GM18520 (cell line): ENCODE results near the gene B3GLCT.
"Not testable (repeated sequence)": the region's sequence is repeated elsewhere in the genome, so short reads cannot be mapped to it uniquely, and the experiment has no call there.

Experiments used
- ATAC-seq: cut with Tn5 transposase; IDR thresholded peaks from one replicate; pipeline ENCODE4 v1.9.1; 2021; ENCODE audit not compliant: unreplicated experiment

The B3GLCT gene

DNA sequence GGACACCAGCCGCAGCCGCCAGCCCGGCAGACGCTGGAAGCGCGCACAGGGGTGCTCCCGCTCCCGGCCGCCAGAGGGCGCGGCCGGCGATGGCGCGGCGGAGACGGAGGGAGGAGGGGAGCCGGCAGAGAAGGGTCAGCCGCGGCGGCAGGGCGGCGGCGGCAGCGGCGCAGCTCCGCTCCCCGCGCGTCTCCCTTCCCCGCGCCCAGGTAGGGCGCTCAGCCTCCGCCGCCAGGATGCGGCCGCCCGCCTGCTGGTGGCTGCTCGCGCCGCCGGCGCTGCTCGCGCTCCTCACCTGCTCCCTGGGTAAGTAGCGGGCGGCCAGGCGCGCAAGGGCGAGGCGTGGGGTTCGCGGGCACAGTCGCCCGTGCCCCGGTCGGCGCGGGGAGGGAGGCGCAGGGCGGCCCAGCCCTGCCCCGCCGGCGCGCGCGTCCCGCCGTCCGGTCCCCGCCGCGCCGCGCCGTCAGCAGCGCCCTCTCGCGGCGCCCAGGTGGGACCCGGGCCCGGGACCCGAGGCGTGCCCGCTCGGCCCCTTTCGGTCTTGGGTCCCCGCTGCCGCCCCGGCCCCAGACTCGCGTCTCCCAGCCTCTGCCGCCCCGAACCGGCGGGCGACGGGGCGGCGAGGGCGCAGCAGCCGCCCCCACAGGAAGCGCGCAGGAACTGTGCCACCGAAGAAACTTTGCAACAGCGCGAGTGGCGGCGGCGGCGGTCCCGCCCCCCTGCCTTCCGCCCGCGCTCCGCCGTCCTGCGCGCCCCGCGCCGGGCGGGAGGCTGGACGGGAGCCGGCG, at the start of gene B3GLCT:
TSS of gene B3GLCT (plus strand) at position 127 of the 788 bp plus-strand sequence. CDS start at position 237, 110 bp downstream.
- ATAC-seq, result peak; percentile 83

DNA sequence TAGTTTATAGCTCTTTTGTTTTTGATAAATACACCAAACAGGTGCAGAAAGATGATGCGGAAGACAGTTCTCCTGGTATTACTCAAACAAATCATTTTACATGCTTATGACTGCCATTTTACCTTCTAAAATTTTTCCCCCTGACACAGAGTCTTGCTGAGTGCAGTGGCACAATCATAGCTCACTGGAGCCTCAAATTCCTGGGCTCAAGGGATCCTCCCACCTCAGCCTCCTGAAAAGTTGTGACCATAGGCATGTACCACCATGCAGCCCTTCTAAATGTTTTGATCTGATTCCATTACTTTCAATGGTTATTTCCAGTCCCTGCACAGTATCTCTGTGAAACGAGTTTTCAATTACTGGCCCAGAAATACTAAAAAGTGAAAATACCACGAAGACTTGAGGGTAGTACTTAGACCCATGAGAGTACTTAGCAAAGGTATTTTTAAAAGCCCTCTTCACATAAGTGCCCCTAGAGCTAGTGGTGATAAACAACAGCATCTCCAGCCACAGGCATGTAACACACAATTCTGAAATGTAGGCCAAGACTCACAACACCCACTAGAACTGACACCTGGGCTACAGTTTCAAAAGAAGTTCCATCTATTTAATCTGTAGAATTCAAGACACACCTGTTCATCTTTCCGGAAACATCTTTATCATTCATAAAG, 49.3 kb upstream of the B3GLCT start:
- ATAC-seq, result no peak

DNA sequence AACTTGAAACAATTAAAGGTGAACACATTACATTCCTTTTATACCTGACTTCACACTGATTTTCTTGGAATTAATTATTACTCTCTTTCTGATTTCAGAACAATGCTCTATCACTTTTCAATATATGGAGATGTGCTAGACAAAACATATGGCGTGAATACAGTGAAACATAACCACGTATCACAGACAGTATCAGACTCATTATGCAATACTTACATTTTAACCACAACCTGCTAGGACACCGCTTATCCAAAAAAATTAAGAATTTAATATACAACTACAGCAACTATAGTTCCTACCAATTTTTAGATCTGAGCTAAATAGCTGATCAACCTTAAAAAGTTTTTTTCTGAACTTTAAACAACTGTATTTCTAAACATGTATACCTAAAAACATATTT, 47.9 kb upstream of the B3GLCT start:
- ATAC-seq, result no peak

DNA sequence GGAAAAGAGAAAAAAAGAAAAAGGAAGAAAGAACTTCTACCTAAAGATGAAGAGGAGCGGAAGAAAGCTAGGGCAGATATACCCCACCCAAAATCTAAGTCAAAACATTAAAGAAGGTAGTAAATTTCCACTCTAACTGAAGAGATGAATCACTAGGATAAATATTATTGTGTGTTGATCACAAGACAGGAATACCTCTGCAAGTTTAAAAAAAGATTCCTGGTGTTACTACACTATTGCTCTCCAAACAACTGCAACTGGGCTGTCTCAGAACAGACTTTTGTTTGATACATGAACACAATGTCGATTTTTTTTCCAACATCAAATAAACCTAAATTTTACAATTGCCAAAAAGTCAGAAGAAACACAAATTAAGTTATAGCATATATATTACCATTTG, 44.8 kb upstream of the B3GLCT start:
- ATAC-seq, result no peak

DNA sequence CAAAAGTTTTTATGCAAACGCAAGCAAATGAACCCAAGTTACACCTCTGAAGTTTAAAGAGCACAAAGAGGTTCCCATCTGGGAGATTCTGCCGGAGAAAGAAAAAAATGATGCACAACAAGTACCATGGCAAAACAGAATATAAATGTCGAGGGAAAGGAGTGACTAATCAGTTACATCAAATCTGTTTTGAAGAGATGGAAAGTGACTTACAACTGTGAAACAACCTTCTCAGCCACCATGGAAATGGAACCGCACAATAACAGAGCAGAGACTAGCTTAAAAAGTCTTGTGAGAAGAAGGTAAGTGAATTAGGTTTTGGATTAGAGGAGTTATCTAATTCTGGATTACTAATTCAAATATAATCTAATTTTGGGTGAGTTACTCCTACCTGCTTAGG, 40.5 kb upstream of the B3GLCT start:
- no peak for ATAC-seq

DNA sequence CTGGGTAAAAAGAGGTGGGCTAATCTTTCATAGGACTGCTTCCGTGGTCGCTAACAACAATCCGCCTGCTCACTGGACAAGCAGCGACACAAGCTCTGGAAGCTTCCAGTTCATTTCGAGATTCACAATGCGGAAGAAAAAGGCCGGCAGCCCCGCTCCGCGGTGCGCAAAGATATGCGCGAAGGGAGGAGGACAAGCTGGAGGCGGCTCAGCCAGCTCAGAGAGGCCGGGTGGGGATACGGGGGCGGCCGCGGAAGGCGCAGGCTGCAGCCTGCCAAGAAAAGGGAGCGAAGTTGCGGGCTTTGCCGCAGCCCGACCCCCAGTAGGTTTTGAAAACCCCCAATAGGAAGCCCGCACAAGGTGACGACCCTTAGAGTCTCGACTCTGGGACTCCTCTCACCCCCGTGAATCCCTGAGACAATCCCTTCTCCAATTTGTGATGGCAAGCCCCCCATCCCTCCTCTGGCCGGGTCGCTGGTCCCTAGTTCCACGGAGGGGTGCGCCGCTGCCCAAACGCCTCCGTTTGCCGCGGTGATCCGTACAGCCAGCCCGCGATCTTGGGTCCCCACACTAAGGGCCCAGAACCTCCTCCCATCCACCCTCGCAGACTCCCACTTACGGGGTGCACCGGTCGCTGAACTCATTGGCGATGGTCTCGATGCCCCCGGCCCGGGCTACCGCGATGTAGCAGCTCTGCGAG, 38.8 kb upstream of the B3GLCT start:
- no peak for ATAC-seq

DNA sequence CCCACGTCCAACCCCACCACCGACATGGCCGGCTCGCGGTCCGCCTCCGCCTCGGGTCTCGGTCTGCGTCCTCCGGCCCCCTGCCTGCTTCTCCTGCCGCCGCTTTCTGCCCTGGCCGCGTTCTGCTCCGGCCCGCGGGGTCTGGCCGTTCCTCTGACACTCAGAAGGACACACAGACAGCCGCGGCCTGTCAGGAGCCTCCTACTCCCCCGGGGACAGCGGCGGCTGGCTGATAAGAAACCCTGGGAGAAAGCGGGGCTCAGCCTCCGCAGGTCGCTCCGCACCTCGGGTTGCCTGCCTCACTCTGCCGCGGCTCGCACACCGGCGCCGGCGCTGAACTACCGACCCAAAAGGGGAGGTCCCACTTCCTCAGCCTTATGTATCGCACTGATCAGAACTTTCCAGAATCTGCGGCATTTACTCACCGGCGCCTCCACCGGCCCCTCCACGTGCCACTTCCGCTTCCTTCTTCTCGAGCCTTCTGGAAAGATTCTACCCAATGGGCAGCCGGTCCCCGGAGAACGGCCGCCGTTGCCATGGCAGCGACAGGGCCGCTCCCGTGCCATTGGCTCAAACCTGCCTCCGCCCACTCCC, 38.1 kb upstream of the B3GLCT start, which contains the start of gene HSPH1:
TSS of gene HSPH1 (minus strand) at position 348 of the 594 bp plus-strand sequence. CDS start at position 26, 322 bp downstream.
- peak; percentile 63 for ATAC-seq

DNA sequence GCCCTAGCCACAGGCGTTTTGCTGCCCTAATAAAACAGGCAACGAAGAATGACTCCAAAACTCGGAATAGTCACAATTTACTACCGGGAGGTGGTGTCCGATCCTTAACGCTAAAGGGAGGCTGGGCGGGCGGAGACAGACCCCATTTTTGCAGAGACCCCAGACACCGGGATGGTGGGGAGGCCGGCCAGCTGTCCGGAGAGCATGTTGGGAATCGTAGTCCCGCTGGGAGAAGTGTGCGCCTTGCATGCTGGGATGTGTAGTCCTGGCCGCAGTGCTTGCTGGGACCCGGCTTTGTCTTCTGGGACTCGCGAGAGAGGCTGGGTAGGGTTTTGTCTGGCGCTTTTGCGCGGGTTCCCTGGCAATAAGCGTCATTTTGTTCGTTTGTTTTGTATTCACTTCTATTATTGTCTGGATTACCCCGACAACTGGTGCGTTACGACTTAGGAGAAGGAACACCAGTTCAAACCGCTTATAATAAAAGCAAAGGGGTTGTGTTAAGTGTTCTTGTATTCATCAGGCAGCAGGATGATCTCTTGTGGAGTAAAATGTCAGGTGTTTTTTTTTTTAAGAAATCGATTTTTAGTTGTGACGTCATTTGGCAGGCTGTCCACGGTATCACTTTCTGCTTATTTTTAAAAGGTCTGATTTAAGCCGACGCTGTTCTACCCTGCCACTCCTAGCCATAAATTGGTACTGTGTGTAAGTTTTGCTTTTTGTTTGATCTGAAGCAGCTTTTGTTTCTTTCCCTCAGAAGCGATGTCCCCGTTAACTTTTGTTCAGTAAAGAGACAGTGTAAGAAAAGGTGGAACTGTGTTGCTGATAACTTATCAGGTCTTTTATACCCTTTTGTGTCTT, 37.4 kb upstream of the B3GLCT start:
- ATAC-seq, result peak; percentile 77

DNA sequence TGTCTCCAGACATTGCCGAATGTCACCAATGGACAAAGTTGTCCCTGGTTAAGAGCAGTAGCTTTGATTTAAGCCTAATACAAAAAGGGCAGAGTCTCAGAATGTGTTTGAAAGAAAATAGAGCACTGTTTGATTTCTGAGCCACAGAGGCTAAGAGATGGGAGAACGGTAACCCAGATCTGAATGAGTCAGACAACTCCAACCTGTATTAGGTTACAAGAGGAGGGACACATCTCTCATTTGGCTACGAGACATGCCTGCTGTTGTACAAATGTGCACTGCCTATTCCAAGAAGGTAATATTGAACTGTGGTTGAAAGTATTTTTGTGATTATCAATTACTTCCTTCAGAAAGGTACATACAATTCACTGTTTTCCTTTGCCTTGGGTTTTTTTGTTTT, 33.2 kb upstream of the B3GLCT start:
- ATAC-seq, result no peak

DNA sequence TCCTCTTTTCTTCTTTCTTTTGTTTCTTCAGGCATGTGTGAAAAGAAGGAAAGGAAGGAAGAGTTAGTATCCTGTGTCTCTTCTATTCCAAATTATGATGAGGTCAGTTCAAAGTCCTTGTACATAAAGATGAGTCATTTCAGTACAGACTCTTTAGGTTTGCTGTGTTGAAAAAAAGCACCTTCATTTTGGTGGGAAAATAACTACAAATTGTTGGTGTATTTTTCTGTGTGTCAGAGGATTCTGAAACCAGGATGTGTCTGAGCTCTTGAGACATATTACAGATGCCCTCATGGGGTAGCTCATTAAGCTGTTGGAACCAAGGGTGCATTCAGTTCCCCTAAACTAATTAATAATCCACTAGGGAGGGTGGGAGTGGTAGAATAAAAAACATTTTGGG, 32.3 kb upstream of the B3GLCT start:
- peak; percentile 32 for ATAC-seq

DNA sequence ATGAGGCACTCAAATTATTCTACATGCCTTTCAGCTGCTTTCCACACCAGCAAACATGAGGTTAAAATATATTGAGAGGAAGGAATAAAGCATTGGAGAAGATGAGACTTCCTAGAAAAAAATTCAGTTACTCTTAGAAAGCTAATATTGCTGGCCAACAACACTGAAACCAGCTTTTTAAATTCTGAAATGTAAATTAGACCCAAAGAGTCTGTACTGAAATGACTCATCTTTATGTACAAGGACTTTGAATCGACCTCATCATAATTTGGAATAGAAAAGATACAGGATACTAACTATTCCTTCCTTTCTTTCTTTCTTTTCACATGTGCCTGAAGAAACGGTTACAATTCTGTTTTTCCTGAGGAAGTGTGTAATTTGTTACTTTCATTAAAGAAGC, 31.6 kb upstream of the B3GLCT start:
- peak; percentile 49 for ATAC-seq

DNA sequence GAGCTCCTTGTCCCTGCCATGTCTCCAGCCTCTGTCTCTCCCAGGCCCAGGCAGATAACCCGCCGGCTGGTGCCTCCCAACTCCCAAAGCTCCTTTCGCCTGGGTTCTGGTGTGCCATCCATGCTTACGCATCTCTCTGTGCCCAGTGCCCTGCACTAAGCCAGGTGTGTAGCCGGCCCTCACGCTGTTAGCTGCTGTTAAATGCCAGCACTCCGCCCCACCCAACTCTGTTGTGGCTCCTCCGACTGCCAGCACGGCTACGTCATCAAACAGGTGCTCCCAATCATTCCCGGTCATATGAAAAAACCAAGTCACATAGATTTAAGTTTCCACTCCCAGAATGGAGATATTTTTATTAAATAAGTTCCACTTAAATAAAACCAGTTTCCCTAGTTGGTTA, 31.0 kb upstream of the B3GLCT start:
- ATAC-seq, result no peak

DNA sequence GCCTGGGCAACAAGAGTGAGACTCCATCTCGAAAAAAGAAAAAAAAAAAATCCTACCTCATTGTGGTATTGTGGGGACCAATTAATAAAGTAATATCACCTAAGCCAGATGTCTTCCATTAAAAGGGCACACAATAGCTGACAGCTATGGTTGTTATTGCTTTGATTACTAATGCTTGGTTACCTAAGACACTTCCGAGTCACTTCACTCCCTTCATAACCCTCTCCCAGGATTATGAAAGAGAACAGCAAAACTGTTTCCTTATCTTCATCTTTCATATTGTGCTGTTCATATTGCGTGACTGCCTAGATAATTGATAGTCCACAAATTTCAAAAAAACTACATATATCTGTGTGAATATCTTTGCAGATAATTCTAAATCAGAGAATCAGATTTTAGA, 27.8 kb upstream of the B3GLCT start:
- ATAC-seq, result no peak

DNA sequence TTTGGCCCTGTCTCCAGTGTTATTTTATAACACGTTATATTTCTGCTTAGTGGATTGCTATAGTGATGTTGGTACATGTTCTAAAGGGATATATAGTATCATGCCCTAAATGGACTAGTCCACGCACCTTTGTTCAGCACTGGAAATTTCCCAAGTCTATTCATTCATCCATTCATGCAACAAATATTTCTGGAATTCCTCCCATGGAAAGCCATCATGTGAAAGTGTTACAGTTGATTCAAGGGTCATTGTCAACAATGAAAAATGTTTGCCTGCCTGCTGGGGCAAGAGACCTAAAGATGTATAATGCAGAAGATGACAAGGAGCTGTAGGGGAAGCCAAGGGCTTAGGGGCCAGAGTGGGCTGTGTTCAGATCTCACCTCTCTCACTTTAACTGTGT, 27.2 kb upstream of the B3GLCT start:
- ATAC-seq, result no peak

DNA sequence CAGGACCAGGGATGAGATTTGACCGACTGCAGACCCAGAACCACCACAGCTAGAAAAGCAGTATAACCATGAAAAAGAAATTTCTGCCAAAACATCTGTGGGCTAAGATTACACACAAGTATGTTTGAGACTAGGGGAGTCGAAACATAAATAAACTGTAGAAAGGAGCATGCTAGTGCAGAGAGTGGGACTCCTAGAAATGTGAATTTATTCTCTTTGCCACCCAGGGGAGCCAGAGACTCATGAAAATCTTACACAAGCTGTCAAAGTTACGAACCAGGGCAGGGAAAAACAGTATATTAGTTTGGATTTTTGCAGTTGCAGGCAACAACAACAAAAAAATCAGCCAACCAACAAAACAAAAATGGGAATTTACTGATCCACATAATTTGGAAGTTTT, 25.8 kb upstream of the B3GLCT start:
- no peak for ATAC-seq

DNA sequence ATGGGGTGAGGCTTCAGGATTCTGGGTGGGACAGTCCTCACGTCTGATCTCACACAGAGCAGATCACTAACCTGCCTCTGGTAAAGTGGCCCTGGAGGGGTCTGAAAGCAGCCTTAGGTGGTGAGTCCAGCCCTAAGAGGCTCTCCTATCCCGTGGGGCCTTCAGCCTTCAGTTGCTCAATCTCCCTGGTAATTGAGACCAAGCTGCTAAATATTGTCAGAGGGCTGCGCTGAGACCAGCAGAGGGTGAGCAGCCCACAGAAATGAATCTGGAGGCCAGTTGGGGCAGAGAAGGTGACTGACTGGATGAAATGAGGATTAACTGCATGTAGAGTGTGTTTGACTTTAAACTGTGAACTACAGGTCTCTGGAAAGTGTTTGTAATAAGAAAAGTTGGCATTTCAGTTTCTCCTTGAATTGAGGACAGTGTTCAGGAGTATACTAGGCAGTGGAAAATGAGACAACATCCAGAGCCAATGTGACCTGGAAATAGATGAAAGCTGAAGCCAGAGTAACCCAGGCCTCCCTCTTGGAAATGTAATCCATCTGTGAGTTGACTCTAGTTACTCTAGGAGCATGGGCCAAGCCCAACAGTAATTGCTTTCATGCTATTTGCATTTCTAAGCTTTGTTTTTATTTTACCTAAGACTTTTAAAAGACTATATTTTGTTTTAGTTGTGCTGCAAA, 23.8 kb upstream of the B3GLCT start:
- ATAC-seq, result no peak

DNA sequence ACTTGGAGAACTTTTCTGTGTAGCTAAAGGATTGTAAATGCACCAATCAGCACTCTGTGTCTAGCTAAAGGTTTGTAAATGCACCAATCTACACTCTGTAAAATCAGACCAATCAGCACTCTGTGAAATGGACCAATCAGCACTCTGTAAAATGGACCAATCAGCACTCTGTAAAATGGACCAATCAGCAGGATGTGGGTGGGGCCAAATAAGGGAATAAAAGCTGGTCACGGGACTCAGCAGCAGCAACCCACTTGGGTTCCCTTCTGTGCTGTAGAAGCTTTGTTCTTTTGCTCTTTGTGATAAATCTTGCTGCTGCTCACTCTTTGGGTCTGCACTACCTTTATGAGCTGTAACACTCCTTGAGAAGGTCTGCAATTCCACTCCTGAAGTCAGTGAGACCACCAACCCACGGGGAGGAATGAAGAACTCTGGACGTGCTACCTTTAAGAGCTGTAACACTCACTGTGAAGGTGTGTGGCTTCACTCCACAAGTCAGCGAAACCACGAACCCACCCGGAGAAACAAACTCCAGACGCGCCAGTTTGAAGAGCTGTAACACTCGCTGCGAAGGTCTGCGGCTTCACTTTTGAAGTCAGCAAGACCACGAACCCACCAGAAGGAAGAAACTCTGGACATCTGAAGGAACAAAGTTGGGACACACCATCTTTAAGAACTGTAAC, 21.8 kb upstream of the B3GLCT start:
- ATAC-seq, result not testable (repeated sequence)

DNA sequence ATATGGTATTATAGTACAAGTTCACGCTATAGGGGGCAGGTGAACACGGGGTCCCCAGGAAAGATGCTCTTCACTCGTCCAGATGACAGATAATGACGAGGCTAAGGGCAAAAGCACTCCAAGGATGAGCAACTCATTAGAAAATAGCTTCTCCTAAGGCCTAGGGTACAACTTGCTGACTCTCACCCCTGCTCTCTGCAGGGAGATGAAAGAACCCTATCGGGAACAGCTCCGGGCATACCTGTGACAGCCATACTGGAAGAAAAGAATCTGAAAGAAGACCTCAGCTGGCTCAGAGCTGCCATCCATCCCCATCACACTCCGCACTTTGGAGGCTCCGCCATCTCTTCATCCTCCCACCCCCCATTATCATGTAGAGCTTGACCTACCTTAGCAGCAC, 20.5 kb upstream of the B3GLCT start:
- no peak for ATAC-seq

DNA sequence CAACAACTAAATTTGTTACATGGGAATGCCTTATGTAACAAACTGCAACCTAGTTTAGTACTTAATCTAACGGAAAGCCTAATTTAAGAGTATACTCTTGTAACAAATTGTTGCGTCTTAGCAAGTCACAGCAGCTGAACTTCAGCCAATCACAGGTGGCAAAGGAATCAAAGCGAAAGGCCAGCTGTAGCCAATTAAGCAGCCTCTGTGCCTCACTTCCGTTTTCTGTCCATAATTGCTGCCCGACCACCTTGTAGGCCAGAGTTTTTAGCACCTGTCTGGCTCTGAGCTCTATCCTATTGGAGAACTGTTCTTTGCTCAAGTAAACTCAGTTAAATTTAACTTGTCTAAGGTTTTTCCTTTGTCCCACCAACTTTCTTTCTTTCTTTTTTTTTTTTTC, 20.0 kb upstream of the B3GLCT start:
- no peak for ATAC-seq
